DMS79 (cell line): ENCODE data around the gene RADIL.

Experiments
- DNase-seq: peaks from one replicate; lab custom pipeline; 2025; lab: John Stamatoyannopoulos, UW

The RADIL gene

GRCh38 chr7:4775250-4775847 is 108.2 kb downstream of the RADIL start, which contains the start of gene AP5Z1:
AP5Z1 (plus strand) TSS chr7:4775623; CDS start chr7:4775716, 93 bp downstream.
- peak; percentile 87 for DNase-seq

GRCh38 chr7:4774658-4775249 is 108.8 kb downstream of the RADIL start:
- no peak for DNase-seq

GRCh38 chr7:4774007-4774406 is 109.5 kb downstream of the RADIL start:
- no peak for DNase-seq

- no peak for DNase-seq
Measured at GRCh38 chr7:4772306-4772705, 111.2 kb downstream of the RADIL start.

- DNase-seq: no peak
Measured at GRCh38 chr7:4771737-4772136, 111.8 kb downstream of the RADIL start.

GRCh38 chr7:4770886-4771285 is 112.6 kb downstream of the RADIL start:
- DNase-seq: no peak

GRCh38 chr7:4769761-4770160 is 113.8 kb downstream of the RADIL start:
- DNase-seq: peak; percentile 21

GRCh38 chr7:4768597-4769569 is 114.6 kb downstream of the RADIL start:
- DNase-seq: no peak

GRCh38 chr7:4766666-4767519 is 116.6 kb downstream of the RADIL start:
- DNase-seq: no peak

GRCh38 chr7:4765776-4766490 is 117.6 kb downstream of the RADIL start:
- DNase-seq: no peak

- no peak for DNase-seq
Measured at GRCh38 chr7:4764402-4765007, 119.0 kb downstream of the RADIL start.

GRCh38 chr7:4763794-4764185 is 119.7 kb downstream of the RADIL start:
- no peak for DNase-seq

GRCh38 chr7:4763091-4763793 is 120.3 kb downstream of the RADIL start:
- DNase-seq: no peak

GRCh38 chr7:4762121-4763055 is 121.1 kb downstream of the RADIL start:
- no peak for DNase-seq

GRCh38 chr7:4760952-4761351 is 122.6 kb downstream of the RADIL start:
- DNase-seq: no peak

GRCh38 chr7:4759211-4759610 is 124.3 kb downstream of the RADIL start:
- no peak for DNase-seq

- DNase-seq: no peak
Measured at GRCh38 chr7:4758791-4759190, 124.7 kb downstream of the RADIL start.

- no peak for DNase-seq
Measured at GRCh38 chr7:4758111-4758510, 125.4 kb downstream of the RADIL start.

GRCh38 chr7:4755045-4755444 is 128.5 kb downstream of the RADIL start:
- DNase-seq: no peak
